Testis (tissue), 3 donors: ENCODE data around the gene SH3RF3. TPM values are rescaled to one million over a fixed set of nuclear protein-coding genes. Genes with fewer than 3 reads are reported as not detected.

Source experiments
- DNase-seq: peaks from one replicate; pipeline ENCODE4 v3.0.0-alpha.2; 2019
- H3K27ac ChIP-seq, 2 donors: fragments of 200-600 bp; sonication (generic); one replicate each; pipeline ENCODE4 v1.5.1; 2019
- H3K27me3 ChIP-seq: fragments of 200-600 bp; sonication (generic); one replicate; pipeline ENCODE4 v1.5.1; 2019
- H3K36me3 ChIP-seq: fragments of 200-600 bp; sonication (generic); one replicate; pipeline ENCODE4 v1.5.1; 2017; ENCODE audit warnings: low read depth; ENCODE audit errors: missing control alignments
- H3K4me1 ChIP-seq: fragments of 200-600 bp; sonication (generic); one replicate; pipeline ENCODE4 v1.5.1; 2019
- H3K4me3 ChIP-seq, 2 donors: fragments of 200-600 bp; sonication (generic); one replicate each; pipeline ENCODE4 v1.5.1; 2017 to 2019
- H3K9me3 ChIP-seq: fragments of 200-600 bp; sonication (generic); one replicate; pipeline ENCODE4 v1.5.1; 2017
- CTCF ChIP-seq, 3 experiments: fragments of 450-650 bp in 2 of 3; fragments of 200-600 bp in 1 of 3; sonication (generic) in 1 of 3; IDR thresholded peaks; one replicate each; pipeline ENCODE4 v1.5.1; 2016 to 2019; ENCODE audit warnings: antibody characterized with exemption in 3 of 3, mild to moderate bottlenecking in 2 of 3, moderate library complexity in 1 of 3
- POLR2A ChIP-seq: fragments of 450-650 bp; IDR thresholded peaks from one replicate; pipeline ENCODE4 v1.6.1; 2017; ENCODE audit warnings: antibody characterized with exemption, mild to moderate bottlenecking, moderate library complexity
- WGBS, 2 donors: methylation state at CpG; one replicate each; pipeline ENCODE4 v1.1.5; 2018; 5-methylcytosine and 5-hydroxymethylcytosine counted together
- intact Hi-C: fragments of 100-400 bp; cut with DNase I; formaldehyde crosslinking; loops from one replicate; pipeline ENCODE4 v1.15.1; 2023; ENCODE audit warnings: low total_unique reads
- polyA plus RNA-seq: library from polyadenylated mRNA; stranded (reverse); fragments of 350-450 nt; fragmentation: Illumina TruSeq; extraction: RNeasy Lipid Tissue Mini Kit (QIAGEN cat#74804); gene quantifications from one replicate; pipeline ENCODE4 v1.2.3, GENCODE V29; 2014; ENCODE audit warnings: low read depth, low replicate concordance; ENCODE audit not compliant: insufficient read depth
- total RNA-seq, 2 donors: library from RNA; depleted of rRNA; stranded (reverse); fragments of >200 nt; gene quantifications; one replicate each; pipeline ENCODE4 v1.2.3, GENCODE V29; 2016

Gene SH3RF3
- total and polyA plus RNA-seq, 3 donors from 2014 or later, result 9.3 to 20.1 (median 16.5) TPM

GRCh38 chr2:109519513-109519912 lies 390.5 kb downstream of the SH3RF3 start:
- no peak for DNase-seq
- Histone ChIP-seq H3K4me3 (no peak overlapping the region), H3K36me3 (no peaks in the 10 kb centered on the region), H3K9me3 (no peaks in the 10 kb centered on the region), H3K27ac (no peak overlapping the region), H3K4me1 (no peaks in the 10 kb centered on the region), H3K27me3 (no peaks in the 10 kb centered on the region)
- TF ChIP-seq CTCF (IDR thresholded peaks at IDR 0.05), result no peak
- no peak for TF ChIP-seq POLR2A
- WGBS, 2 donors, result 91 to 93% methylated on average over 4 of the region's 4 CpGs
- intact Hi-C loops, result no loop called here

GRCh38 chr2:109521233-109522062 lies 392.4 kb downstream of the SH3RF3 start:
- no peak for TF ChIP-seq CTCF (IDR thresholded peaks at IDR 0.05)
- no peak for TF ChIP-seq POLR2A
- intact Hi-C loops, result no loop called here
- no peaks in the 10 kb centered on the region for H3K9me3 ChIP-seq
- H3K4me1 ChIP-seq, result no peaks in the 10 kb centered on the region
- H3K27me3 ChIP-seq, result no peaks in the 10 kb centered on the region
- DNase-seq, result no peak
- no peak overlapping the region for H3K4me3 ChIP-seq
- H3K27ac ChIP-seq, result no peak overlapping the region
- 73 to 82% methylated on average over 20 of the region's 20 CpGs for WGBS, 2 donors
- H3K36me3 ChIP-seq, result no peaks in the 10 kb centered on the region

GRCh38 chr2:109522063-109522374 lies 393.0 kb downstream of the SH3RF3 start:
- DNase-seq, result no peak
- H3K9me3 ChIP-seq, result no peaks in the 10 kb centered on the region
- 95 to 98% methylated on average over 7 of the region's 7 CpGs for WGBS, 2 donors
- H3K4me1 ChIP-seq, result no peaks in the 10 kb centered on the region
- TF ChIP-seq POLR2A (no peak), CTCF (IDR thresholded peaks at IDR 0.05) (no peak)
- no peak overlapping the region for H3K4me3 ChIP-seq
- no peaks in the 10 kb centered on the region for H3K27me3 ChIP-seq
- H3K36me3 ChIP-seq, result no peaks in the 10 kb centered on the region
- no peak overlapping the region for H3K27ac ChIP-seq
- intact Hi-C loops, result no loop called here

GRCh38 chr2:109523121-109523520 lies 394.1 kb downstream of the SH3RF3 start:
- Histone ChIP-seq H3K27ac (no peak overlapping the region), H3K27me3 (no peaks in the 10 kb centered on the region), H3K4me1 (no peaks in the 10 kb centered on the region), H3K9me3 (no peaks in the 10 kb centered on the region), H3K4me3 (no peak overlapping the region), H3K36me3 (no peaks in the 10 kb centered on the region)
- no peak for DNase-seq
- WGBS, 2 donors, result 72 to 79% methylated on average over 3 to 6 of the region's 6 CpGs
- TF ChIP-seq CTCF (IDR thresholded peaks at IDR 0.05) (no peak), POLR2A (no peak)
- intact Hi-C loops, result no loop called here
